AG09319 (cell line): ENCODE data around the gene SESN2.
A peak's percentile ranks its signal among the peaks of the same experiment; 100 is the strongest.

Experiments
- DNase-seq: peaks from one replicate; pipeline ENCODE4 v3.0.0-alpha.2; 2010; ENCODE audit warnings: low read depth; ENCODE audit errors: extremely low read depth
- TF ChIP-seq, protein P1 (sequence below): IDR thresholded peaks from 2 replicates; pipeline ENCODE4 v1.5.1; 2011; ENCODE audit warnings: low read depth, mild to moderate bottlenecking, inconsistent platforms, low read length, moderate library complexity

Gene SESN2, protein sequence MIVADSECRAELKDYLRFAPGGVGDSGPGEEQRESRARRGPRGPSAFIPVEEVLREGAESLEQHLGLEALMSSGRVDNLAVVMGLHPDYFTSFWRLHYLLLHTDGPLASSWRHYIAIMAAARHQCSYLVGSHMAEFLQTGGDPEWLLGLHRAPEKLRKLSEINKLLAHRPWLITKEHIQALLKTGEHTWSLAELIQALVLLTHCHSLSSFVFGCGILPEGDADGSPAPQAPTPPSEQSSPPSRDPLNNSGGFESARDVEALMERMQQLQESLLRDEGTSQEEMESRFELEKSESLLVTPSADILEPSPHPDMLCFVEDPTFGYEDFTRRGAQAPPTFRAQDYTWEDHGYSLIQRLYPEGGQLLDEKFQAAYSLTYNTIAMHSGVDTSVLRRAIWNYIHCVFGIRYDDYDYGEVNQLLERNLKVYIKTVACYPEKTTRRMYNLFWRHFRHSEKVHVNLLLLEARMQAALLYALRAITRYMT

DNA sequence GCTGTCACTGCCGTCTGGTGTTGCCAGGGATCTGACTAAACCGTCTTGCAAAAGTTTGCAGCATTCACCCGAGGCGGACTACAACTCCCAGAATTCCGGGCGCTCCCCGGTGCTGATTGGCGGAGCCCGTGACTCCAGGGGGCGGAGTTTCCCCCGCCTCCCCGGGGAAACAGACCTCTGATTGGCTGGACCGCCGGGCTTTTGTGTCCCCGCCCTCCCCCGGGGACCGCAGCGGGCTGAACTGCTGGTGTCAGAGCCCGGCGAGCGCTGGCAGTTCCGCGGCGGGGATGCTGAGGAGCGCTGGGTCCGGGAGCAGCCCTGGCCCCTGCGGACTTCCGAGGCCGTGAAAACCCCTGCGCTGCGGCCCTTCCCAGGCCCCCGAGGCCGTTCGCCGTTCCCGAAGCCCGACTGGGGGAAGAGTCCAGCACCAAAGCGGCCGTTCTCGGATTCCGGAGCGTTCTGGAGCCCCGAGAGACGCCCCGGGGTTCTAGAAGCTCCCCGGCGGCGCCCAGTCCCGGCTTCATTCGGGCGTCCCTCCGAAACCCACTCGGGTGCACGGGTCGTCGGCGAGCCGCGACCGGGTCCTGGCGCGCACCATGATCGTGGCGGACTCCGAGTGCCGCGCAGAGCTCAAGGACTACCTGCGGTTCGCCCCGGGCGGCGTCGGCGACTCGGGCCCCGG lies at the start of gene SESN2:
SESN2 (plus strand) TSS at position 267 of the 682 bp plus-strand sequence; CDS start at position 597, 330 bp downstream.
- DNase-seq: peak; percentile 99
- TF ChIP-seq, protein P1, sequence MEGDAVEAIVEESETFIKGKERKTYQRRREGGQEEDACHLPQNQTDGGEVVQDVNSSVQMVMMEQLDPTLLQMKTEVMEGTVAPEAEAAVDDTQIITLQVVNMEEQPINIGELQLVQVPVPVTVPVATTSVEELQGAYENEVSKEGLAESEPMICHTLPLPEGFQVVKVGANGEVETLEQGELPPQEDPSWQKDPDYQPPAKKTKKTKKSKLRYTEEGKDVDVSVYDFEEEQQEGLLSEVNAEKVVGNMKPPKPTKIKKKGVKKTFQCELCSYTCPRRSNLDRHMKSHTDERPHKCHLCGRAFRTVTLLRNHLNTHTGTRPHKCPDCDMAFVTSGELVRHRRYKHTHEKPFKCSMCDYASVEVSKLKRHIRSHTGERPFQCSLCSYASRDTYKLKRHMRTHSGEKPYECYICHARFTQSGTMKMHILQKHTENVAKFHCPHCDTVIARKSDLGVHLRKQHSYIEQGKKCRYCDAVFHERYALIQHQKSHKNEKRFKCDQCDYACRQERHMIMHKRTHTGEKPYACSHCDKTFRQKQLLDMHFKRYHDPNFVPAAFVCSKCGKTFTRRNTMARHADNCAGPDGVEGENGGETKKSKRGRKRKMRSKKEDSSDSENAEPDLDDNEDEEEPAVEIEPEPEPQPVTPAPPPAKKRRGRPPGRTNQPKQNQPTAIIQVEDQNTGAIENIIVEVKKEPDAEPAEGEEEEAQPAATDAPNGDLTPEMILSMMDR: no peak

GRCh38 chr1:28209700-28210099 lies 49.6 kb upstream of the SESN2 start:
- no peak for DNase-seq
- TF ChIP-seq, protein P1: no peak

DNA sequence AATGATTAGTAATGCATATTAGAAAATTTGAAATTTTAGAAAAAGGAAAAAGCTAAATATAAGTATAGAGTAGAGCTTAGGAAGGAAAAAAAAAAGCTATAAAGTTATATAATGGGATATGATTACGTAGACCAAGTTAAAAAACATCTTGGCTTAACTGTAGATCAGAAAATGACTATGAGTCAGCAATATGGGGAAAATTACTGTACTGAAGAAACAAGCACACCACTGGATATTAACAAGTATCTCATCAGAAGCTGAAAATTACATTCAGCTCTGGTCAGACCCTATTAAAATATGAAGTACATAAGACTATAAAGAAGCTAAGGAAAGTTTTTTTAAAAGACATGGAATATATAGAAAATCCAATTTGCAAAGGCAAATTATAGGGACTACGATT lies 46.0 kb upstream of the SESN2 start:
- no peak for DNase-seq
- TF ChIP-seq, protein P1: no peak

DNA sequence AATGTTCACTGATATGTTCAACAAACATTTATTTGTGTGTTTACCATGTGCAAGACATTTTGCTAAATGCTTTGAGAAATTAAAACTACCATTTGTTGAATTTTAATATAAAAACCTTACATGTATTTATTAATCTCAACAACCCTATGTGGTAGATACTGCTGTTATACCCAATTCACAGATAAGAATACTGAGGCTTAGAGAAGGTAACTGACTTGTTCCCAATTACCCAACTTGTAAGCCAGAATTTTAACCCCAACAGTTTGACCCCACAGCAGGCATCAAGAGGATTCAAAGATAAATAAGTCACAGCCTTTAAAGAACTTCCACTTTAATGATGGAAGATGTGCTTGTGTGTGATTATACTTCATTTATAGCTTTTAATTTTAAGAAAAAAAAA lies 30.2 kb upstream of the SESN2 start:
- TF ChIP-seq, protein P1: no peak
- no peak for DNase-seq

- TF ChIP-seq, protein P1: no peak
- no peak for DNase-seq
Measured at GRCh38 chr1:28229996-28230395, 29.3 kb upstream of the SESN2 start.

DNA sequence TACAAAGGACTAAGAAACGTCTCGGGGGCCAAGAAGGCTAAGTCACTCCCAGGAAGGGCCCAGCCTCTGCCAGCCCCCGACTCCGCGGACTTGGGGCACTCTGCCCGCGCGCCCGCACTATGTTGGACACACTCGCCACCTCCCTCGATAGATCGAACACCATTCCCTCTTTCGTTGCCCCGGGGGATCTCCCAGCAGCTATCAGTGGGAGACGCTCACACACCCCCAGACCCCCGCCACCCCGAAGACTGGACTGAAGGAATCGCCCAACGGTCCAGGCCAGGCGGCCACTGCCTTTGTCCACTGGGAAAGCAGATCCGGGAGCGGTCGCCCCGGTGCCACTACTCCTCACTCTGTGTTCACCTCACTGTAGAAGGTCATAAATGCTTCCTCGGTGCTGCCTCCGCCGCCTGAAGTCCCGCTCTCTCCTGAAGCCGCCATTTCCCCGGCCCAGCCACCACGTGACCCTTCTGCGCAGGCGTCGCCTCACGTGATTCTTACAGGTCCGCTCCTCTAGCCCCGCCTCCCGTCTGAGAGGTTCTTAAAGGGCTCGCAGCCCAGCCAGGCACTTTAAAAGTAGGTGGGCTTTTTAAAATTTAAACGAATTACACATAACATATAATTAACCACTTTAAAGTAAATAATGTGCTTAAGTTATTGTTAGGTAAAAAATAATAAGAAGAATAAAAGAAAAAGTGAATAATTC lies 26.6 kb upstream of the SESN2 start, which contains the start of gene DNAJC8:
DNAJC8 (minus strand) TSS at position 472 of the 706 bp plus-strand sequence; CDS start at position 441, 31 bp downstream.
- peak; percentile 67 for DNase-seq
- TF ChIP-seq, protein P1: no peak
